CD4-positive, alpha-beta T cell treated with Interleukin-17A for 1 hour (primary cell): Measurements from ENCODE around the gene KRT85.

Experiments used
- DNase-seq: peaks from one replicate; pipeline ENCODE4 v3.0.0-alpha.2; 2020

The KRT85 gene

DNA sequence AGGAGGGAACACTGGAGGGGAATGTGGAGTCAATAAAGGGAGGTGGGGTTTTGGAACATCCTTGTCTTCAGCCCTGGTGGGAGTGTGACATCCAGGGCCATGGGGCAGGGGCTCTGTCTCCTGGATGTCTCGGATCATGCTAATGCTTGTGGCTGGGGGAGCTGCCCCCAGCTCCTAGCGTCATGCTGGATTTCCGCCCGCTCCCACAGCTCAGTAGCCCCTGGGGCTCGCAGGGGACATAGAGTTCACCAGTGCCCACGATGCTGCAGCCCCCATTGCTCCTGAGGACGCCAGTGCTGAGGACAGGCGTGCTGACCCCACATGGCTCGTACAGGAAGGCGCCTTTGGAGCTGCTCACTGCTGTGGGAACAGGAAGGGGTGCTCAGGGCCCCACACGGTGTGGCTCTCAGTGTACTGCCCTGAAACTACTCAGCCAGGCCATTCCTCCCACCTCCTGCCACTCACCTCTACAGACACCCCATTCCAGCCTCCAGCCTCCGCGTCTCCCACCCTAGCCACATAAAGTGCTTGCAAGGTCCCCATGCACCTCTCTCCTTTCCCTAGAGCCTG, 27.6 kb upstream of the KRT85 start:
- DNase-seq: no peak

DNA sequence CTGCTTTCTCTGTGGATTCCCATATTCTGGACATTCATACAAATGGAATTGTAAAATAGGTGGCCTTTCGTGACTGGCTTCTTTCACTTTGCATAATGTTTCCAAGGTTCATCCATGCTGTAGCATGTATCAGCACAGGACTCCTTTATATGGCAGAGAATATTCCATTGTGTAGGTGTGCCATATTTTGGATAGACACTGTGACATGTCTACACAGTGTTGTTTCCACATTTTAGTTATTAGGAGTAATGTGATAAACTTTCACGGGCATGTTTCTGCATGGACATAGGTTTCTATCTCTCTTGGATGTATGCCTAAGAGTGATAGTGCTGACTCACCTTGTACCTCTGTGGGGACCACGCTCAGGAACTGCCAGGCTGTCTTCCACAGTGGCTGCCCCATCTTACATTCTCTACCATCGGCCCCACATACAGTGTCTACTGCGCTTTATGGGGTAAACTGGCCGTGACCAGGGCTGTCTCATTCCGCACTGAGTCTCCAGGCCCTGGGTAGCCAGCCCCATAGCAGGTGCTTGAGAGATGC, 25.3 kb upstream of the KRT85 start:
- DNase-seq: no peak

DNA sequence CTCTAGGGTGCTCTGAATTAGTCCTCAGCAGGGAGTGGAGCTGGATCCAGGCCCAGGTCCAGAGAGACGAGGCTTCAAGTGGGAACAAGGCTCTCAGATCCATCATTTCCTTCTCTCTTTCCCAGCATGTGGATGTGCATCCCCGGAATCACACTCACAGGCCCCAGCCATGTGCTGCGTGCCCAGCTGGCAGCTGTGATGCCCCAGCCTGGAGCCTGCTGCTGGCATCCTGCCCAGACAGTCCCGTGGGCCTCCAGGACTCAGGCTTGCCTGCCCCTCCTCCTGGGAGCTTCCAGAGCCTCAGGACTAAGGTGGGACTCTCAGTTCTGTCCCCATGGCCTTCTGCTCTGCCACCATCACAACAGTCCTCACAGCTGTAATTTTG, 24.3 kb upstream of the KRT85 start:
- DNase-seq: no peak

DNA sequence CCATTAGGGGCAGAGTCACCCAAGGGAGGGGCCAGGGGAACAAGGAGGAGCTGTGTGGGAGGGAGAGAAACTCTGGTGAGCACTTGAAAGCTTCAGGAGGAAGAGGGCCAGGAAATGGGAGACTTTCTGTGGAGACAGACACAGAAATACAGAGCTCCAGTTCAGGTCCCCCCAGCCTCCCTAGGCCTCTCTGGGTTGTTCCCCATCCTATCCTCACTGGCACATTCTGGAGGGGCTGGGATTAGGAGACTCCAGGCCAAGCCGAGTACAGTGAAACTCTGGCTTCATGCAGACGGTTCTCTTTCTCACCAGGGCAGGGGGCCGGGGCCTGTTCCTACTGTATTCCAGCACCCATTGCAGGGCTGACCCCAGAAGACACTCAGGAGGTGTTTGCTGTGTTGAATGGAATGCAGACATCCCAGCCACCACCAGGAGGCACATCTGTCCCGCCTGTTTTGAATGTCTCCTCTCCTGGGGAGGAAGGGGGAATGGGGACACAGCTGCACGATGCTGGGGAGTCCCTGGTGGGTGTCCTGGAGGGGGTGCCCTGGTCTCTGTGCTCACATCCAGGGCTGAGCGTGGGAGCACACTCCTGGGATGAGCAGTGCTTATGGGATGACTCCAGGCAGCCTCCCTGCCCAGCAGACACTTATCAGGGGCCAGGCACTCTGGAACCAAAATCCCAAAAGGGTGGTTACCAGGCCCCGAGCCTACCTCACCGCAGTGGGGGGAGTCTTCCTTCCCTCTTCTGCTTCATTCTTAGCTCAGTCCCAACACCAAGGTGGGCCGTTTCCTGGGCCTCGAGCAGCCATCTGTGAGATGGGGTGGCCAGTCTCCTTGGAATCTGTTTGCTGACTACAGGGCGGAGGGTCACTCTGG, 23.7 kb upstream of the KRT85 start:
- DNase-seq: no peak

DNA sequence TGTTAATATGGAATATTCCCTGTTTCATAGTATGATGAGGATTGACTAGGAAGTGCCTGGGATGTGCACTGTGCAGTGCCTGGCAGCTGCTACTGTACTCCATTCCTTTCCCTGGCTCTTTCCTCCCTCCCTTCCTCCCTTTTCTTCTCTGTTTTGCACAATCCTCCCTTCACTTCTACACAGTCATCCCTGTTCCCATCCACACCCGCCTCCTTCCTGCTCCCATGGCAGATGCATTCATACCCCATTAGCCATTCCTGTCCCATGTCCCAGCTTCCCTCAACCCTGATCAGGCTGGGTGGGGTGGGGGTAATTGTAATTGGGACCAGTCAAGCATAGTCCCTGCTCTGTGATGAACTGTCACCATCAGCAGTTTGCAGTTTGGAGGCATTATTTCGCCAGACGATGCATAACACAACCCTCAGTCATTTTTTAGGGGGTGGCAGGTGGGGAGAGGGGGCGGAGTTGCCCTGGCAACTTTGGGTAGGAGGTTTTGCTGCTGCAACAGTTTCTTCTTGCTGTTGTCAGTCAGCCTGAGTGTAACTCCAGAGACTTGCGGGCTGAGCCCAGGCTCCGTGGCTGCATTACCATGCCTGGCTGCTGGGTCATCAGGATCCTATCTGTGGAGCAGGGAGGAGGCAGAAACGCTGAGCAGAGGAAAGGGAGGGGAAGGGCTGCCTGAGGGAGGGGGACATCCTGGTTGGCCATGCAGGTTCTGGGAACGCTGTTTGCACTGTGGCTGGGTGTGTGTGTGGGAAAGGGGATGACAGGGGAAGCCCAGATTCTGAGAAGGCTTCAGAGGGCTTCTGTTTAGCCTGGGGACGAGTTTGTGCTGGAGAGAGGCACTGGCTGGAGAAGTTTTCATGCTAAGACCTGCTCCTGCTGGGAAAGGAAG, 22.3 kb upstream of the KRT85 start:
- no peak for DNase-seq

DNA sequence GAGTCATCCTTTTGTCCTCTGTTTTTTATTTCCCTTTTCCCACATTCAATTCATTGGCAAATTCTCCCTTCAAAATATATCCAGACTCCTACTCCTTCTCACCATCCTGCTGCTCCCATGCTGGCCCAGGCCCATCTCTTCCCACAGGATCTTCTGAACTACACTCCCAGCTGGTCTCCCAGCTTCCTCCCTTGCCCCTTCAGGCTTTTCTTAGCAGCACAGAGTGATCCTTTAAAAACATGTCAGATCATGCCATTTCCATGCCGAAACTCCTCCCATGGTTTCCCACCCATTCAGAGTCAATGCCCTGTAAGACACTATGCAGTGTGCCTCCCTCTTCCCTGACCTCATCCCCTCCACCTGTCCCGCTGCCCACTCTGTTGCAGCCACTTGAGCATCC, 20.6 kb upstream of the KRT85 start:
- DNase-seq: no peak

DNA sequence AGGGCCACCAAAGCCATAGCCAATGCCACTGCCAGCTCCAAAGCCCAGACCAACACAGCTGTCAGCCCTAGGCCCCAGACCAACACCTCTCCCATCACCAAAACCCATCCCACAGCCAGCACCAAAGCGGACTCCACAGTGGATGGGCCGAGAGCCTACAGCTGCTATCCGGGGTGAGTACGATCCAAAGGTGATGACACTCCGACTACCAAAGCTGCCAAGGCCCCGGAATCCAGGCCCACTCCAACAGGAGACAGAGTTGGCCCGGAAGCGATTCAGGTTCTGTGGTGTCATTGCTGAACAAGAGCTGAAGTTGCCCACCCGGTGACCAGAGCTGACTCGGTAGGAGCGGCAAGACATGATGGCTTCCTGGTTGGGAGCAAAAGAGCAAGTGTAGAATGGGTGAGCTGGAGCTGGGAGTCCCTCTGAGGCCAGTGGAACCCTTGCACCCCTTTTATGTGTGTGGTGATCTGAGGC, 18.0 kb upstream of the KRT85 start, which contains the start of gene KRT84:
Gene KRT84, minus strand, starts transcription at position 427 of the 477 bp plus-strand sequence. Its CDS starts 67 bp downstream, at position 360.
- DNase-seq: no peak

DNA sequence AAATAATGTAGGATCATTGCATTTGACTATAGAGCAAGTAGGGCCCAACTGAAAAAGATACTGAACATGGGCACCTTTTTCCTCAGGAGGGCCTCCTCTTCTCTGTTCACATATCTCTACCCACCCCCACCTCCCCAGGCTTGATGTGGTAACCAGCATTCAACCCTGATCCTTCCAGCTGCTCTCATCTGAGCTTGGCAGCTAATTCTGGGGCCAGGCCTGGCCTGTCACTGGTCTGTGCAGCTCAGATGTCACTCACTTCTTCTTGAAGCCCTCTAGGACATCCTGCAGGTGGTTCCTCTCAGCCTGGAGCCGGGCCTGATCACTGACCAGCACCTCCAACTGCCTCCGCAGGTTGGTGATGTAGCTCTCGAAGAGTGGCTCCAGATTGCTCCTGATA, 16.1 kb upstream of the KRT85 start:
- no peak for DNase-seq

DNA sequence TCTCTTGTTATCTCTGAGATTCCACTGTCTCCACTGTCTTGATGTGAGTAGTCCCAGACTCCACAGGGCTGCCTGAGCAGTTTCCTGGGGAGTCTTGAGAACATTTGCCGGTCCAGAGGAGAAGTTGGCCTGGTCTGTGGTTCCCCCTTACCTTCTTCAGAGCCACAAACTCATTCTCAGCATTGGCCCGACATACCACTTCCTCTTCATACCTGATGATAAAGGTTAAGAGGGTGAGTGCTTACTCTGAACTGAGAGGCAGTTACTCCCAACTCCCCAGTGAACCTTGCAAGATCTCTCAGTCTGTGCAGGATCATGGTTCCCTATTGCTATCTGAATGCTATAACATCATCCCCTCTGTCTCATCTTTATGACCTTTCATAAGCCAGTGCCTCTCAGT, 15.6 kb upstream of the KRT85 start:
- DNase-seq: no peak

DNA sequence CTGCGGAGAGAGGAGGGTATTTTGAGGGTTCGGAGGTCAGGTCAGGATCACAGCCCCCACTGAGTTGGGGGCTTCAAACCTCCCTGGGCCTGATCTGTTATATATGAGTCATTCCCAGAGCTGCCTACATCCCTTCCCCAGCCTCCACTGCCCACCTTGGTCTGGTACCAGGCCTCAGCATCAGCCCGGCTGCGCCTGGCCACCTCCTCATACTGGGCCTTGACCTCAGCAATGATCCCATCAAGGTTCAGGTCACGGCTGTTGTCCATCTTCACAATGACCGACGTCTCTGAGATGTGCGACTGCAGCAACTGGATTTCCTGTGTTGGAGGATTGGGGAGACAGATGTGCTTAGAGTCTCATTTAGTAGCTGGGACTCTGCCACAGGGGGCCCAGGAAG, 13.9 kb upstream of the KRT85 start:
- DNase-seq: no peak

DNA sequence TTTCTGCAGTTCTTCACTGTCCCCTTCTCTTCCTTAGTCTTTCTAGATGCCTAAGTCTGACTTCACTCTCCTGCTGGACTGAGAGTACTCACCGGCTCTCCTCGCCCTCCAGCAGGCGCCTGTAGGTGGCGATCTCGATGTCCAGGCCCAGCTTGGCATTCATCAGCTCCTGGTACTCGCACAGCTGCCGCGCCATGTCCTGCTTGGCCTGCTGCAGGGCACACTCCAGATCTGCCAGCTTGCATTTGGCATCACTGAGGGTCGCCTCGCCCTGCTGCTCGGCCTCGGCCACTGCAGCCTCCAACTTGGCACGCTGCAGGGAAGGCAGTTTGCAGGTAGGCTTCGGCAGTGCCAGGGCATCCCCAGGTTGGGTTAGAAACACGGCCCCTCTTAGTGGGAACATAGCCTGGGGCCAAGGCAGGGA, 13.0 kb upstream of the KRT85 start:
- DNase-seq: no peak

DNA sequence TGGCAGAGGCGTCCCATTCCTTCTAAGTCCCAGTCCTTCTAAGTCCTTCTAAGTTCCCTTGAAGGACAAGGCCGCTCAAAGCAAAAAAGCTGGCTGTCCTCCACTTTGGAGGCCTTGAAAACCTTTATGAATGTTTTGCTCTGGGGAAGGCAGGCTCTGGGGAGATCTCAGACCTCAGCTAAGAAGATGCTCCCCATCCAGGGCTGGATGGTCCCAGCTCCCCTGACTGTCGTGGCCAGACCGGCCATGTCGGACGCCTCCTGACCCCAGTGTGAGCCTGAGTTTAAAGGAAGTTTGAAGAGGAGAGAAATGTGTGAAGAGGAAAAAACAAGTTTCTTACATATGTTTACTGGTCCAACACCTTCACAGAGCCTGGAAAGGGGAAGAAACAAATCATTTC, 12.3 kb upstream of the KRT85 start:
- DNase-seq: no peak

DNA sequence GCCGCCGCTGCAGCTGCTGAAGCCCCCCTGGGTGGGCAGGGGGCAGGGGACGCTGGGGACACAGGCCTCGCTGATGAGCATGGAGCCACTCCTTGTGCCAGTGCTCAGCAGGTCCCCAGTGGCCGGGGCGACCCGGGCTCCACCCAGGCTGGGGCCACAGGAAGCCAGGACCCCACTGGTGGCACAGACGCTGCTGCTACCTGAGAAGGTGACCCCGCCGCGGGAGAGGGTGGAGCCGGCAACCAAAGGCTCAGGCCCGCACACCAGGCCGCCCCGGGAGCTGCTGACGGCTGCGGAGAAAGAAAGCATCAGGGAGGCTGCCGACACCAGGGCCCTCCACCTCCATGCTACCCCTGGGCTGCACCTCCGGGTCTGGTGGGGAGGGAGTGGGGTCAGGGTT, 10.8 kb upstream of the KRT85 start:
- no peak for DNase-seq

DNA sequence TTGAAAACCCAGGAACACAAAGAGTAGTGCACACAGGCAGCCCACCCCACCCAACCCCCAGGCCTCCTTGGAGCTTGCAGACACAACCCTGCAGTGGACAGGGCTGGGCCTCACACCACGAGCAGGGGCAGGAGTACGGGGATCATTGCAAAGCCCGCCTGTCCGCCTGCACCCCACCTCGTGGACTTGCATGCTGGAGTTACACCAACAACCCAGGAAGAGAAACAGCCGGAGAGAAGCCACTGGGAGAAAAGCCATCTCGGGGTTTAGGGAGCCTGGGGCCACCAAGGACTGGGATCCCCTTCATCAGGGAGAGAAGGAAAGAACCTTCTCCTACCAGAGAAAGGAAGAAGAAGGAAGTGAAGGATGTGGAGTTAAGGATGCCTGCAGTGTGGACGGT, 10.0 kb upstream of the KRT85 start:
- no peak for DNase-seq

DNA sequence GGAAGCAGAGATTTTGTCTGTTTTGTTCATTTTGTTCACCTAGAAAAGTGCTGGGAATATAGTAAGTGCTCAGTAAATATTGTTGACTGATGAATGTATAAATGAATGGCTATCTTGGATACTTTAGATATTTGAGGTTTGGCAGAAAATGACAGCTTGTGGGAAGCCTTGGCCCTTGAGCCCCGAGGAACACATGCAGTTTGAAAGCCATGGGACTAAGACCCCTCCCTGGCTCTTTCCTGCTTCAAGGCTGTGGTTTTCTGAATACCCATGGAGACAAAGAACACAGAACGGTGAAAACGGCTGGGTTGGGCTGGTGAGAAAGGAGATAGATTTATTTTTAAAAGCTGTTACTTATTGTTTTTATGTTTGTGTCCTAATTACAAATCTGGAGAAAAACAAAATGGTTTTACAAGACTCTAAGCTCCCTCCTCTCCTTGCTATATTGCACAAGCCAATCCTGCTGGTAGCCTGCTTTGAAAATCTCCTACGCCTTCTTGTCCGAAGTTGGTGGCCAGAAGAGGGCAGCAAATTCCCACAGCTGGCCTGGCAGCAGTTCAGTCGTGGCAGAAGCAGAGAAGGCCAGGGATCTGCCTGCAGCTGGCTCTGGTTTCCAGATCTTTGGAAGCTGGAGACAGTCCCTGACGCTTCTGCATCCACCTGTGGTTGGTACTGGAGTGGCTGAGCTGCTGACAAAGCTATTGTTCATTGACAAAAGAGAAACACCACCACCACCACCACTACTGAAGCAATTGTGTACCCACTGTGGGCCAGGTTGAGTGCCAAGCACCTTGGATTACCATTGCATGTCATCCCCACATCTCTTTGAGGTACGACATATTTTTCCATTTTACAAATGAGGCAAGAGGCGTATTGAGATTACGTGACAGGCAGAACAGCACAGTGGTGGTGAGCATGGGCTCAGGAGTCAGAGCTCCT, 5.2 kb upstream of the KRT85 start:
- DNase-seq: peak; percentile 54

DNA sequence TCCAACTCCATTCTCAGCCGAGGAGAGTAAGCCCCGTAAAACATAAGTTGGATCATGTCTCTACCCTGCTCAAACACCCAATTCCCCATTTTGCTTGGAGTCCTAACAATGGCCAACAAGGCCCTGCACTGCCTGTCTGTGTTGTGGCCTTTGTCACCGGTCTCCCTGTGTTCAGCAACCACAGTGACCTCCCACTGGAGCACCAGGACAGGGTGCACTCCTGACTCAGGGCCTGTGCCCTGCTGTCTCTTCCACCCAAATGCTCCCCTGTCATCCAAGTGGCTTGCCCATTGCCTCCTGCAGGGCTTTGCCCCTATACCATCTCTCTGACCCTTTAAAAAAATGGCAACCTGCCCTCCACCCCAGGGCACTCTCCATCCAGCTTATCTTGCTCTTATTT, 4.4 kb upstream of the KRT85 start:
- no peak for DNase-seq

DNA sequence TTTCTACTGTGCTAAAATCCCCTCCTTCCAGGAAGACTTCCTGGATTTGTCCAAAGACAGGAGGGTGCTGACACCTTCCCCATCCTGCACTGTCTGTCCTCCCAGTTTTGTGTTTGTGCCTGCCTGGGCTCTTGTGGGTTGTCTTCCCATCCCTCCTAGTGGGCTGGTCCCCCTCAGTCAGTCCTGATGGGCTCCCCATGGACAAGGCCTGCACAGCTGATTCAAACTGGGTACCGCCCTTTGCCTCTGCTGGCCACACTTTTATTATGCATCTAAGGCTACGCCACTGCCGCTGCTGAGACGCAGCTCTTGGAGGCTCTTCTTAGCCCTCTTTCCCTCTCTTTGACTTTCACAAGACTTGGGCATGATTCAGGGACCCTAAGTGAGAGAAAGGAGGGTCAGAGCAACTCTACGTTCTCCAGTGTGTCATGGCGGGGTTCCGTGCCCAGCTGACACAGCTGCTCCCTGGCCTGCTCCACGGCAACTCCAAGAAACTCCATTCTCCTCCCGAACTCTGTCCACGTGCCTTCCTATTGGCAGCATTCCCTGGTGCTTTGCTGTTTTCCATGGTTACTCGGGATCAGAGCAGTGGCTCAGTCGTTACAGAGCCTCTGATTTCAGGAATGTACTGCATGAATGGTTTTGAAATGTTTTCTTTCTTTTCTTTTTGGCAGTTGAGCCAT, 3.8 kb upstream of the KRT85 start:
- DNase-seq: no peak

DNA sequence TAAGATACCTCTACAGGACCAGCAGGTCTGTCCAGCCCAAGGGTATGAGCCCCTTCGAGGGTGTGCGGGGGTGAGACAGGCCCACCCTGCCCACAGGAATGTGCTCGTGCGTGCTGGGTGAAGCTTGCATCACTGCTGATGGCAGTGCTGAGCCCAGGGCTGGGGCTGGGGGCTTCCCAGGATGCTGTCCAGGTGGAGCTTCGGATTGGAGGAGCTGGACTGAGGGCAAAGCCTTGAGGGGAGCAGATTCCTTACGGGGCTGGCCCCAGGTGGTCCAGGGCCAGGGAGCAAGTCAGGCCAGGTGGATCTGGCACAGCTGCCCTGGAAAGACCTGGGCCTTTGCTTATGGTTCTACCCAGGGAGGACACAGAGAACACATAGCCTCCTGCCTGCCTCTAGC, 2.5 kb upstream of the KRT85 start:
- DNase-seq: no peak

DNA sequence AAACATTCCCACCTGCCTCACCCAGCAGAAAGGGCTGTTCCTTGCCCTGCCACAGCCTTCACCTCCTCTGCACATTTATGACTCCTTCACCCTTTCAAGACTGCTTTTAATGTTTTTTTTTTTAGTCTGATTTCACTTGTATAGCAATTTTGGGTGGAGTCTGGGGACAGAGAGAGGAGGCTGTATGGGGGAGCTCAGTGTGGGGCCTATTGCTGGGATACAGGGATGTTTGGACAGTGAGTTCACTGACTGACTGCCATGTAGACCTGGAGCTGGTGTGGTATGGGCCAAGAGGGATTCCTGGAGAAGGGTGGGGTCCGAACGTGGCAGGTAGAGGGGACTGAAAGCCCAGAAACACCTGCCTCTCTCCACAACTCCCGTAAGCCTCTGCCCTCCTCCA, 1.9 kb upstream of the KRT85 start:
- DNase-seq: no peak

DNA sequence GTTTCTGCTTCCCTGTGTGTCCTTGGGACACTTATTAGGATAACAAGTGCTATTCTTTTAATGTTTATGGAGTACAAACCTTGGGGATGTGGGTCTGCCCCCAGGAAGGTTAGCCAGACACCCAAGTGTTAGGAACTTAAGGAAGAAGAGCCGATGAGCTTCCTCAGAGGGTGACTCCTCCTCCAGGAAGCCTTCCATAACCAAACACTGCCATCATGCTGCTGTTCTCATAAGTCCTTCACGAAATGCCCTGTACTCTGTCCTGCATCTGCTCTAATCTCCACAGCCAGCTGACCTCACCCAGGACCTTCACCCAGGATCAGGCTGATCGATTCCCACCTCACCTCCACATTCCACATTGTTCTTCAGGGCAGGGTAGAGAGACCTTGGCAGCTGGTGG, 1.2 kb upstream of the KRT85 start:
- no peak for DNase-seq

DNA sequence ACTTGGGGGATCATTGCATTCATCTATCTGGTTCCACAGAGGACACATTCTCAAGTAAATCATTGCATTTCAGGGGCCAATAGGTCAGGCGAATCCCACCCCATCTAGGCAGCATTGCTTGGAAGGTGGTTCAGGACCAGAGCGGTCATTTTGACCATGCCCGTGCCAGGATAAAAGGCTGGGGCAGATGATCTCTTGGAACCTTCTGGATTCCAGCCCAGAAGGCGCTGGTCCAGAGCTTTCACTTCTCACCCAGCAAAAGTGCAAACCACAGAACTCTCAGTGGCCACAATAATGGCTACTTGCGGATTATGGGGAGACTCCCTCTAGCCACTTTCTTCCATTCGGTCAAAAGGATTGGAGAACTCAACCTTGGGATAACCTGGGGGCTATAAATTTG, 595 bp upstream of the KRT85 start:
- no peak for DNase-seq
